NCI-H1930 (cell line): ENCODE measurements around the gene PIGBOS1.
"Not testable (repeated sequence)": the region's sequence is repeated elsewhere in the genome, so short reads cannot be mapped to it uniquely, and the experiment has no call there.

ENCODE experiments used
- DNase-seq, 2 experiments: peaks; one replicate each; lab custom pipeline; 2025; lab: John Stamatoyannopoulos, UW

The PIGBOS1 gene, protein sequence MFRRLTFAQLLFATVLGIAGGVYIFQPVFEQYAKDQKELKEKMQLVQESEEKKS

DNA sequence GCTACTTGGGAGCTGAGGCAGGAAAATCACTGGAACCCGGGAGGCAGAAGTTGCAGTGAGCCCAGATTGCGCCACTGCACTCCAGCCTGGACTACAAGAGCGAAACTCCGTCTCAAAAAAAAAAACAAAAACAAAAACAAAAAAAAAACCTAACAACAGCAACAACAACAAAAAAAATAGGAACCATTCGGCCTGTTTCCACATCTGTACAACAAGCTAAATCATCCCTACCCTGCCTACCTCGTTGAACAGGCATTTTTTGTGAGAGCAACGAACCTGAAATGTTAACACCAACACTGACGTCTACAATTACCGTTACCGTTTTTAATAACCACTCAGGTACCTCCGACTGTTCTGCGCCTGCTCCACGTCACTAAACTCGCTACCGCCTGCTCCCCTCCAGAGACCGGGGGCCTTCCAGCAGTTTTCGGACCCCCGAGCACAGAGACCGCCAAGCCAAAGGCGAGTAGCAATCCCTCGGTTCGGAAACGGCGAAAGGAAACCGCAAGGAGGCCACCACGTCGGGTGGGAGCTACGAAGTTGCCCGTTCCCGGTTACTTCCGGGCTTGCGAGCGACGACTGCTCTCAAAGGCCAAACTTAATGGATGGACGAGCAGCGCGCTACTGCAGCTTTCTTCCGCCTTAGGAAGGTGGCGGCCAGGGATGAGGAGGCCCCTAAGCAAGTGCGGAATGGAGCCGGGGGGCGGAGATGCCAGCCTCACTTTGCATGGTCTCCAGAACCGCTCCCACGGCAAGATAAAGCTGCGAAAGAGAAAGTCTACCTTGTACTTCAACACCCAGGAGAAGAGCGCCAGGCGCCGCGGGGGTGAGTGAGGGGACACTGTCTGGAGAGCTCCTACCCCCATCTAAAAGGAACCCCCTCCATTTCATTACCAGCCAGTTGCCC, at the start of gene PIGBOS1, which contains the start of gene PIGB:
TSS of gene PIGBOS1 (minus strand) at position 536 of the 907 bp plus-strand sequence. CDS start 1,331 bp downstream, outside the sequence.
TSS of gene PIGB (plus strand) at position 635 of the 907 bp plus-strand sequence. CDS start at position 664, 29 bp downstream.
- peak; percentile 58 to 62 for DNase-seq

DNA sequence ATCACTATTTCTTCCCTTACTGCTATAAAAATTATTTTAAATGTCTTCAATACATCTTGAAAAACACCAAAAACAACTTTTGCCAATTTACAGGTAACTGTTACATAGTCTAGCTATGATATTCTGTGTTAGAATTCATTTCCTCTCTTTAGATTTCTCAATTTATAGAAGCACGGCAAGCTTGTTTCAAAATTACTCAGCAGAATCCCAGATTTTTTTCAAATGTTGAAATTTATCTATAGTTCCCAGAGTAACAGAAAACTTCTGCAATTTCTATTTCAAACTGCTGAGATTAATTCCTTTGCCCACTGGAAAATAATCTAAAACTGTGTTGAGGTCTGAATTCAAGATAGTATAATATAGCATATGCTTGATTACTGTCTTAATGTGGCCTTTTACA, 48.1 kb upstream of the PIGBOS1 start:
- DNase-seq = no peak

DNA sequence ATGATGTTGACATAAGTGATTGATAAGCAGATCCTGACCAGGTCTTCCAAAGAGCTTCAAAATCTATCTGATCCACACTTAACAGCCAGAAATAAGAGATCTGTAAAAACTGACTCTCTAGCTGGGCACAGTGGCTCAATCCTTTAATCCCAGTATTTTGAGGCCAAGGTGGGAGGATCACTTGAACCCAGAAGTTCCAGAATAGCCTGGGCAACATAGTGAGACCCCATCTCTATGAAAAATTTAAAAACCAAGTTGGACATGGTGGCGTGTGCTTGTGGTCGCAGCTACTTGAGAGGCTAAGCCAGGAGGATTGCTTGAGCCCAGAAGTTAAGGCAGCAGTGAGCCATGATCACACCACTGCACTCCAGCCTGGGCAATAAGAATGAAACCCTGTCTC, 43.7 kb upstream of the PIGBOS1 start:
- DNase-seq = no peak

DNA sequence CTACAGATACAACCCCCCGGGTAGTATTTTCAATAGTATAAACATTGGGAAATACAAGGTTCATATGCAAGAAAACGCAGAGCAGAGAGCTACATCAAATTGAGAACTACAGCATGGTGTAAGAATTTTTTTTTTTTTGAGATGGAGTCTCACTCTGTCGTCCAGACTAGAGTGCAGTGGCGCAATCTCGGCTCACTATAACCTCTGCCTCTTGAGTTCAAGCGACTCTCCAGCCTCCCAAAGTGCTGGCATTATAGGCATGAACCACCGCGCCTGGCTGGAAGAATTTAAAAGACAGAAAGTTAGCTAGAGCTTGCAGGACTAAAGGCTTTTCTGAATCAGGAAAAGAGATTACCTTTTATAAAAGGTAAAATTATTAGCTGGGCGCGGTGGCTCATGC, 42.1 kb upstream of the PIGBOS1 start:
- DNase-seq = no peak

DNA sequence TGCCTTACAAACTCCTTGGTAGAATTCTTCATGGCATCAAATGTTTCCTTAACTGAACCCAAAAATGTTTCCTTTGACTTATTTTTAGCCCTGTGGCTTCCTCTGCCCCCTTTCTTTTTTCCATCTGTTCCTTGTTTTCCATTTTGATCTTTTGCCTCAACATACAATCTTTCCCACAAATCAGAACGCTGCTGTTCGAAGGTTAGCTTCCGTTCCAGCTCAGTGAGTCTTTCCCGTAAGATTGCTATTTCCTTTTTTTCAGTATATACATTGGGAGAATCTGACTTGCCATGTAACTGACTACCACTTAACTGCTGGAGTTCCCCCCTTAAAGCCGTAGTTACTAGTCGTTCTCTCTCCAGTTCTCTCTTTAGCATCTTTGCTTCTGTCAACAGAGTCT, 41.3 kb upstream of the PIGBOS1 start:
- DNase-seq = no peak

DNA sequence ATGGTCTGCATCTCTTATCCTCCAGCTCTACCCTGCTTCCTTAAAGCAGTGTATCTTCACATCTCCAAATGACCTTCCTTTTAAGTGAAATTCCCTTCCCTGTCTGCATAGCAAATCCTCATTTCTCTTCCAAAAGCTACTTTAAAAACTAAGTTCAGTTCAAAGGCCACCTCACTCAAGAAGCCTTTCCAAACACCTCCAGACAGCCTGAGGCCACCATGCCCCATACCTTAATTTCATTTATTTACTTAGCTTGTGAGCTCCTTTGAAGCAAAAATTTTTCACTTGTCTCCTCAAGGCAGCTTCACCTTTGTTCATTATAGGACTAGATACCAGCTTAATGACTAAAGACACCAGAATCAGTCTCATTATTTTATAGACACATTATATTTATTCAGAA, 39.5 kb upstream of the PIGBOS1 start:
- no peak for DNase-seq

DNA sequence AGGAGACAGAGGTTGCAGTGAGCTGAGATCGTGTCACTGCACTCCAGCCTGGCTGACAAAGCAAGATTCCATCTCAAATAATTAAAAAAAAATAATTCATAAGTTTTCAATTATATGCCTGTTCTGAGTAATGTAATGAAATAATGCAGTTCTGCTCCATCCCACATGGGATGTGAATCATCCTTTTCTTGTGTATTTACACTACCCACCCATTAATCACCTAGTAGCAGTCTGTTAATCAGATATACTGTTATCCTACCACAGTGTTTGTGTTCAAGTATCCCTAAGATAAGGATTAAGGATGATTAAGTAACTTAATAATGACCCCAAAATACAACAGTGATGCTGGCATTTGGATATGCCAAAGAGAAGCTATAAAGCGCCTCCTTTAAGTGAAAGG, 38.9 kb upstream of the PIGBOS1 start:
- no peak for DNase-seq

DNA sequence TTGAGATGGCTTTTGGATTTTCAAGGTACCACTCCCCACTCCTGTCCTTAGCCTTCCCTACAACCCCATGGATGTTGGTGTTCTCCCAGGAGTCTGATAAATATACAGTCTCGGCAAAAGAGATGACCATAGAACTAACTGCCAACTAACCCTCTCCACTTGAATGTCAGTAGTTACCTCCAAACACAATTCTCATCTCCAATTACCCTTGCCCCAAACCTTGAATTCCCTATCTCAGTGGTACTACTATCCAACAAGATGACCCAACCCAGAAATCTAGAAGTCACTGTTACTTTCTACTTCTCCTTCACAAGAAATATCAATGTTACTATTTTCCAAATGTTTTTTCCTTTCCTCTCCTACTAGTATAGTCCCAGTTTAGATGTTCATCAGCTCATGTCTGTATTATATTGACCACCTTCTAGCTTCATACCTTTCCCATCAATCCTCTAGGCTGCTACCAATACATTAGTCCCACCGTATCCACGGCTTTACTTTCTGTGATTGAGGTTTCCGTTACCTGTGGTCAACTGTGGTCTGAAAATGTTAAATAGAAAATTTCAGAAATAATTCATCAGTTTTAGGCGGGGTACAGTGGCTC, 38.2 kb upstream of the PIGBOS1 start:
- DNase-seq = no peak

DNA sequence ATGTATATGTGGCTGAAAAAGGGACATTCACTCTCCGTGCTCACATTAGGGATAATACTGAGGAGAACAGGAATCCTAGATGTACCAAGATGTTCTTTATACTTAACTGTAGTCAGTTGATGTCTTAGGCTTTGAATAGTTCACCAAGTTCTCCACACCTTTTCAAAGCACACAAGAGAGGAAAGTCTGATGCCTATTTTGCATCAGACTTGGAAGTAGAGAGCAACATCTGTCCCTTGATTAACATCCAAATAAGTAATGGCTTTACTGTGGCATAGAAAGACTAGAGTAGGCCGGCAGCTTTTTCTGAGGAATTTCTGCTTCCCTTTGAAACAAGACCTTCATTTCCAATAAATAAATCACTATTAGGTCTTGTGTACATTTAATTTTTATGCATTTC, 34.1 kb upstream of the PIGBOS1 start:
- DNase-seq = no peak

DNA sequence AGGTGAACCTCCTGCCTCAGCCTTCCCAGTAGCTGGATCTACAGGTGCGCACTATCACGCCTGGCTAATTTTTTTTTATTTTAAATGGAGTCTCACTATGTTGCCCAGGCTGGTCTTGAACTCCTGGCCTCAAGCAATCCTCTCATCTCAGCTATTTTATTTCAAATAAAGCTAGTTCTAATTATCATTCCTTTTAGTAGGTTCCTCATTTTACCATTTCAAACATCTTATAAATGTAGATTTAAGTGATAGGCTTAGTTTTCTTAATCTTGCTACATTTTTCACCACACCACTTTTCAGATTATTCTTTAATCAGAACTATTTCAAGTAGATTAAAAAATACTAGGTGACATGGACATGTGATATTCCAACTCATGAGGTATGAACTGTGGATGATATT, 30.4 kb upstream of the PIGBOS1 start:
- DNase-seq = no peak

DNA sequence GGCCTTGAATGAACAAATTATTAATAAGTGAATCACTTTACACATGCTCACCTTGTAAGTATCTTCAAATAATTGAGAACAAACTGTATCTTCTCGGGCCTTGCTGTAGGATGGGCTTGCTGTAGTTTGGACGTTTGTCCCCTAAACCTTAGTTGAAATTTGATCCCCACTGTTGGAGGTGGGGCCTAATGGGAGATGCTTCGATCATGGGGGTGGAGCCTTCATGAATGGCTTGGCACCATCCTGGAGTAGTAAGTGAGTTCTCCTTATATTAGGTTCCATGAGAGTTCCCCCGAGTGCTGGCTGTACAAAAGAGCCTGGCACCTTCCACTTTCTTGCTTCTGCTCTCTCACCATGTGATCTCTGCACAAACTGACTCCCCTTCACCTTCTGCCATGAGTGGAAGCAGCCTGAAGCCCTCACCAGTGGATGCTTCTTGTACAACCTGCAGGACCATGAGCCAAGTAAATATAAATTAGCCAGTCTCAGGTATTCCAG, 29.4 kb upstream of the PIGBOS1 start:
- no peak for DNase-seq

DNA sequence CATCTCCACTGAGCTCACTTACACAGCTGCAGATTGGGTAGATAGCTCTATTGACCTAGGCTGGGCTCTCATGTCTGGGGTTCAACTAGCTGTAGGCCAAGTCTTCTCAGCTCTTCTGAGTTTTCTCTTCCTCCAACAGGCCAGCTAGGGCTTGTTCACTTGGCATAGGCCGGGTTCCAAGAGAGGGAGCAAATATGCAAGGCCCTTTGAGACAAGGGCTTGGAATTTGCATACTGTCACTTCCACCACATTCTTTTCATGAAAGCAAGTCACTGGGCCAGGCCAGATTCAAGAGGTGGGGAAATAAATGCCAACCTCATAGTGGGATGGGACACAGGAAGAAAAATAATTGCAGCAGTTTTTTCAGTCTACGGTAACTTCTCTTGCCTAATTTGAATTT, 25.3 kb upstream of the PIGBOS1 start:
- no peak for DNase-seq

DNA sequence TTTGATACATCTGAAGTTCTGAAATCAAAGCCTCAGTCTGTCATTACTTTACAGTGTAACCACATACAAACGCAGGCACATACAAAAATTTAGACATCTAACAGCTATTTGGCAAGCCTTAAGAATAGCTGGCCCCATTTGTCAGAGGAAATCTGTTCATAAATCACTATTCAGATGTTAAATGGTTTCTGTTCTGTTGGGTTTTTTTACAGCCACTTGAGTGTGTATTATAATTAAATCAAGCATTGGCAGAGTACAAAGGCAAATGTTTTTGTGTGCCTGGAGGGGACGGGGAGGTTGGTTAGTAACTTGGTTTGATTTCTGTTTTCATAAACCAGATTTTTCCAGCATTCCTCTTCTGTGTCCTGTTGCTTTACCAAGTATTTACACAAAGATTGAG, 24.2 kb upstream of the PIGBOS1 start:
- no peak for DNase-seq

DNA sequence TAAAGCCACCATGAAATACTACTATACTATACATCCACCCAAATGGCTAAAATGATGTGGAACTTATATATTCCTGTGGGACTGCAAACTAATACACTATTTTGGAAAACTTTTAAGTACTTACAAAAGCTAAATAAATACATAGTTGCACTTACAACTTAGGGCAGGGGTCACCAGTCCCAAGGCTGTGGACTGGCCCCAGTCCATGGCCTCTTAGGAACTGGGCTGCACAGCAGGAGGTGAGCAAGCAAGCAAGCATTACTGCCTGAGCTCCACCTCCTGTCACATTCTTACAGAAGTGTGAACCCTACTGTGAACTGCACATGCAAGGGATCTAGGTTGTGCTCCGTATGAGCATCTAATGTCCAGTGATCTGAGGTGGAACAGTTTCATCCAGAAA, 18.2 kb upstream of the PIGBOS1 start:
- no peak for DNase-seq

DNA sequence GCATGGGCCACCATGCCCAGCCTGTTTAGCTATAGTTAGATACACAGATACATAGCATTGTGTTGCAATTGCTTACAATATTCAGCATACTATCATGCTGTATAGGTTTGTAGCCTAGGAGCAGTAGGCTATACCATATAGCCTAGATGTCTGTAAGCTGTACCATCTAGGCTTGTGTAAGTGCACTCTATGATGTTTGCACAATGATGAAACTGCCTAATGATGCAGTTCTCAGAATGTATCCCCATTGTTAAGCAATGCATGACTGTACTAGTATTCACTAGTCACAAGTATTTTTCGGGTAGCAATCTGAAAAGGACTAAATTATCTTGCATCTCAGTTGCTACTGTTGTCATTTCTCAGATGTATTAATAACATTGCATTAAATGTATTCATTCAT, 16.1 kb upstream of the PIGBOS1 start:
- no peak for DNase-seq

DNA sequence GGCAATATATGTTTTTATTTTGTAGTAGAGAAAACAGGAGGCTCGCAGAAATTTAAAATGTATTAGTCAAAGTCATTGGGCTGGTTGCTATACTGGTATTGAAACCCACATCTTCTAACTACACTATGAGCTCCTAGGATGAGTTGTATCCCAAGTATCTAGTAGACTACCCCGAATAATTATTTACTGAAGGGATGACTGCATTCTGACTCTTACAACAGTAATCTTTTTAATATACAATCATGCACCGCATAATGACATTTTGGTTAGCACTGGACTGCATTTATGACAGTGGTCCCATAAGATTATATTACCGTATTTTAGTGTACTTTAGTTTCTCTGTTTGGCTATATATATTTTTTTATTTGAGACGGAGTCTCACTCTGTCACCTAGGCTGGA, 15.4 kb upstream of the PIGBOS1 start:
- DNase-seq = no peak

DNA sequence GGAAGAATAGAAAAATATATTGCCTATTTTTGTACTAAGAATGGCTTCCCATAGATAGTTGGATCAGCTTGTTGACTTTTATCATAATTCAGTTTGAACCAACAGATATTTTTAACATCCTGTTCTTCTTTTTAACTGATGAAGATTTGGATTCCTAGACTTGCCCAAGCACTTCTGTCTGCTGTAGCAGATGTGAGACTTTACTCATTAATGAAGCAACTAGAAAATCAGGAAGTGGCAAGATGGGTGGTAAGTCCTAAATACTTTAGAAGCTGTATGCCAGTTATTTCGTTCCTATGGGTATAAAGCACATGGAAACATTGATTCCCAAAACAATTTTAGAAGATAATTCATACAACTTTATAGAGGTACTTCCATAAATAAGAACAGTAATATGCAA, 8.5 kb upstream of the PIGBOS1 start:
- no peak for DNase-seq

DNA sequence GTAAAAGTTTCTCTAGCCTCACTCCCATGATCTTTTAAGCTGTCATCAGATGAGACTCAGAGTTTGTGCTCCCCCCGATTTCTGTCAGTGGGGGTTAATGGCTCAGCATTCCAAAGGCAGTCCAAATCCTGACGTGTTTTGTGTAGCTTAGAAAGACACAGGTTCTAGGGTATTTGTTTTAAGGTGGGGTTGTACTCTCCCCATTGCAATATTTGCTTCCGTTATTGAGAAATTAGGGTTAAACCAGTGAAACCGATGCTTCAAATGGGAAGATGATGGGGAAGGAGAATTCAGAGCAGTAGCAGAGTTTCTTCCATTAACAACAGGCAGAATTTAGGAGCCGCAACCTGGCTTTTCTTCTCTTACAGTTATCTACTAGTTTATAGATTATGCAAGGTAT, 3.5 kb upstream of the PIGBOS1 start:
- DNase-seq = no peak

DNA sequence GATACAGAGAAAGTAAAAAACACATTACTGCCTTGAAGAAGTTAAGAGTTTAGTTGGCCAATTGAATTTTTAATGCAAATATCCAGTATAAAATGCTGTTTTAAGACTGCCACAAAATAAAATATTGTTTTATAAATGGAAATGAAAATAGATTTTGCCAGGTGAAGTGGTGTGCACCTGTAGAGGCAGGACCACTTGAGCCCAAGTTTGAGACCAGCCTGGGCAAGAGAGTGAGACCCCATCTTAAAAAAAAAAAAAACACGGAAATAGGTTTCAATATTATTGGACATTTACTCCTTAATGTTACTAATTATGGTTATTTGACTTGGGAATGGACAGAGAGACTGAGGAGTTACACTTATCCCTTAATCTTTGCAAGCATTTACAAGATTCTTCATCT, 2.0 kb upstream of the PIGBOS1 start:
- no peak for DNase-seq

DNA sequence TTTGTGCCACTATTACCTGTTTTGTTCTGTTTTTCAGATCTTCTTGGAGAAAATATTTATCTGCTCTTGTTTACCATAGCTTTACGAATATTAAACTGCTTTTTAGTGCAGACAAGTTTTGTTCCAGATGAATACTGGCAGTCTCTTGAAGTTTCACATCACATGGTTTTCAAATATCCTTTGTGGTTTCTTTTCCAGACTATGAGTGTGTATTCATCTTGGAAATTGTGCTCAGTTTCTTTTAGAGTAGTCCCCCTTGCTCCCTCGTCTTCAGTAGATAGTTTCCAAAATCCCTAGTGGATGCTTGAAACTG, 1.3 kb upstream of the PIGBOS1 start:
- no peak for DNase-seq

DNA sequence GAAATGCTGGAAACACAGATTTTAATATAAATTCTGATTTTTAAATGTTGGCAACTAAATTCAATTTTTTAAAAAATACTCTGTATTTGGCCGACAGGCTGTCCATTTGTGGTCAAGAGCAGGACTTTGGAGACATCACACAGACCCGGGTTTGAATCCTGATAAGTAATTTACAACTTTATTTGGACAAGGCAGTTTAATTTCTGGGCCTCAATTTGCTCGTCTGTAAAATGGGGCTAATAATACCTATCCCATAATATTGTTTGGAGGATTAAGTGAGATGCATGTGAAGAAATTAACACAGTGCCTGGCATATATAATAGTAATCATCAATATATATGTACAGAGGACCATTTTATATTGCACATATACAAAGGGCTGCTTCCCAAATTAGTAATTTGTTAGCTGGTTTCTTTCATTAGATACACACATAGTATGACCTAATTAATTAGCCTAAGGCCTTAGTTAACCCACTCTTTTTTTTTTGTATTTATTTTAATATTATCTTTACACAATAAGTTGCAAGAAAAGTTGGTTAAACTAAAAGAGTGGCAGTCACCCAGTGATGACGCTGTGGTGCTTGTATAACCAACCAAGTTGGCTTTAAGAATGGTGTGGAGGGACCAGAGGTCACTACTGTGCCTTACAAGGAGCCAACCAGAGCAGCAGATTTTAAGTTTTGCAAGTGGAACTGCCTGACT, 764 bp upstream of the PIGBOS1 start:
- DNase-seq = no peak

DNA sequence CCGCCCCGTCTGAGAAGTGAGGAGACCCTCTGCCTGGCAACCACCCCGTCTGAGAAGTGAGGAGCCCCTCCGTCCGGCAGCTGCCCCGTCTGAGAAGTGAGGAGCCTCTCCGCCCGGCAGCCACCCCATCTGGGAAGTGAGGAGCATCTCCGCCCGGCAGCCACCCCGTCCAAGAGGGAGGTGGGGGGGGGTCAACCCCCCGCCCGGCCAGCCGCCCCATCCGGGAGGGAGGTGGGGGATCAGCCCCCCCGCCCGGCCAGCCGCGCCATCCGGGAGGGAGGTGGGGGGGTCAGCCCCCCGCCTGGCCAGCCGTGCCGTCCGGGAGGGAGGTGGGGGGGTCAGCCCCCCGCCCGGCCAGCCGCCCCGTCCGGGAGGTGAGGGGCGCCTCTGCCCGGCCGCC, 16.1 kb downstream of the PIGBOS1 start:
- not testable (repeated sequence) for DNase-seq

DNA sequence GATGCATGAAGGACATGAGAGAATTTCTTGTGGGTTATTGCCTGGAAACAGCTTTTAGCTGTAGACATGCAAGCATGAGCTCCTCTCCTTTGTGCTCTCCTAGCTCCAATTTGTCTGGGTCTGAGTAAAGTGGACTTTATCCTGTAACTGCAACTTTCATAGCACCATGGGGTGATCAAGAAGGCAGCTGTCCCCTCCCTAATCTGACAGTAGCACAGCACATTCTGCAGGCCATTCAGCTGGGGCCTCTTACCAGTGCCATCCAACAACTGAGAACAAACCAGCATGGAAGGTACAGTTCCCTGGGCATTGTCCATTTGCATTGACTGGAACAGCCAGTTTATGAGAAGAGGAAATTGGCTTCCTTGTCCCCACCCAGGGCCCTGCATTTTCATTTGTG, 21.6 kb downstream of the PIGBOS1 start:
- no peak for DNase-seq
